Common myeloid progenitor, CD34-positive (primary cell): ENCODE data around the gene CARMIL1.

Experiments
- CTCF ChIA-PET: fragments of 350-600 bp; sonication (Branson Sonifier 250); formaldehyde crosslinking; loops from one replicate; lab custom pipeline; 2021; ENCODE audit warnings: antibody characterized with exemption; lab: Charles Lee
- POLR2A ChIA-PET: fragments of 350-600 bp; sonication (Branson Sonifier 250); formaldehyde crosslinking; loops from one replicate; lab custom pipeline; 2021; ENCODE audit warnings: antibody characterized with exemption; lab: Charles Lee
- DNase-seq, 3 donors: peaks; one replicate each; pipeline versions ENCODE4 v3.0.0 to v3.0.0-alpha.2; 2013
- H3K27ac ChIP-seq, 2 experiments: 1 replicate in 1 of 2; 2 replicates in 1 of 2; pipeline ENCODE4 v1.7.0; 2013; ENCODE audit warnings: inconsistent platforms in 2 of 2, low read length in 2 of 2, mild to moderate bottlenecking in 2 of 2, low read depth in 1 of 2, moderate library complexity in 1 of 2; ENCODE audit not compliant: severe bottlenecking in 2 of 2, insufficient read depth in 1 of 2, poor library complexity in 1 of 2
- H3K27me3 ChIP-seq, 5 experiments: replicated peaks in 2 of 5; 1 replicate in 3 of 5; 2 replicates in 2 of 5; pipeline versions ENCODE4 v1.6.1 to v1.7.0; 2013; ENCODE audit warnings: low read length in 4 of 5, mild to moderate bottlenecking in 2 of 5, moderate library complexity in 2 of 5, inconsistent platforms in 1 of 5; ENCODE audit not compliant: insufficient read depth in 5 of 5, control insufficient read depth in 4 of 5
- H3K36me3 ChIP-seq, 4 experiments: 1 replicate in 2 of 4; 2 replicates in 2 of 4; pipeline versions ENCODE4 v1.6.1 to v1.7.0; 2013; ENCODE audit warnings: low read length in 3 of 4, control low read depth in 1 of 4, mild to moderate bottlenecking in 1 of 4; ENCODE audit not compliant: control insufficient read depth in 4 of 4, insufficient read depth in 4 of 4
- H3K4me1 ChIP-seq, 4 experiments: 1 replicate in 3 of 4; 2 replicates in 1 of 4; pipeline versions ENCODE4 v1.6.1 to v1.7.1; 2013; ENCODE audit warnings: low read length in 3 of 4, mild to moderate bottlenecking in 3 of 4, control low read depth in 1 of 4, inconsistent platforms in 1 of 4, moderate library complexity in 1 of 4; ENCODE audit not compliant: control insufficient read depth in 4 of 4, insufficient read depth in 4 of 4; ENCODE audit errors: control extremely low read depth in 1 of 4
- H3K4me3 ChIP-seq, 7 experiments: 1 replicate in 4 of 7; 2 replicates in 3 of 7; pipeline versions ENCODE4 v1.5.1 to v1.7.0; 2013; ENCODE audit warnings: mild to moderate bottlenecking in 7 of 7, low read length in 6 of 7, moderate library complexity in 6 of 7, inconsistent platforms in 2 of 7, low read depth in 2 of 7, control low read depth in 1 of 7; ENCODE audit not compliant: insufficient read depth in 4 of 7, control insufficient read depth in 1 of 7; ENCODE audit errors: extremely low read depth in 1 of 7
- H3K9me3 ChIP-seq, 5 experiments: 1 replicate in 4 of 5; 2 replicates in 1 of 5; pipeline versions ENCODE4 v1.6.1 to v1.7.1; 2013; ENCODE audit warnings: low read length in 4 of 5, mild to moderate bottlenecking in 2 of 5, inconsistent platforms in 1 of 5, low read depth in 1 of 5, moderate library complexity in 1 of 5; ENCODE audit not compliant: control insufficient read depth in 4 of 5, insufficient read depth in 2 of 5; ENCODE audit errors: control extremely low read depth in 1 of 5
- WGBS: methylation state at CpG from one replicate; pipeline ENCODE4 v1.1.5; 2013; ENCODE audit not compliant: insufficient coverage; 5-methylcytosine and 5-hydroxymethylcytosine counted together

CARMIL1 gene

GRCh38 chr6:25411316-25411950 lies 132.3 kb downstream of the CARMIL1 start:
- Histone ChIP-seq H3K4me3 (no peak overlapping the region), H3K27me3 (no peaks in the 10 kb centered on the region), H3K36me3 (no peaks in the 10 kb centered on the region), H3K4me1 (peaks cover 16 to 46% (median 26%) of the 10 kb centered on the region in 4 experiments), H3K27ac (no peak overlapping the region), H3K9me3 (no peaks in the 10 kb centered on the region)
- ChIA-PET POLR2A (no interaction called here), CTCF (interaction anchor here (1.3 kb wide), 1 partner anchor 18 kb away, joined by 3 read pairs; no protein-coding TSS in a partner anchor)
- 96% methylated on average over 5 of the region's 7 CpGs for WGBS
- DNase-seq: no peak

- POLR2A ChIA-PET: no interaction called here
- Histone ChIP-seq H3K27me3 (no peaks in the 10 kb centered on the region), H3K36me3 (no peaks in the 10 kb centered on the region), H3K4me1 (peaks cover 12 to 44% (median 26%) of the 10 kb centered on the region in 4 experiments), H3K27ac (no peak overlapping the region), H3K9me3 (no peaks in the 10 kb centered on the region), H3K4me3 (peak overlapping the region in 1 of 7 experiments; percentile 40)
- peak; percentile 42 to 58 (median 48) for DNase-seq
- WGBS: 83% methylated on average over 1 of the region's 1 CpG
- CTCF ChIA-PET: interaction anchor here (1.0 to 1.6 kb wide), 5 partner anchors 9 to 60 kb away, joined by 3 to 4 read pairs (median 3); no protein-coding TSS in a partner anchor
Observed at GRCh38 chr6:25413207-25413905, 134.2 kb downstream of the CARMIL1 start.

GRCh38 chr6:25414168-25414567 lies 135.0 kb downstream of the CARMIL1 start:
- ChIA-PET POLR2A (no interaction called here), CTCF (interaction anchor here (1.0 to 1.6 kb wide), 3 partner anchors 10 to 148 kb away, joined by 3 to 4 read pairs (median 4); no protein-coding TSS in a partner anchor)
- H3K27me3 ChIP-seq: no peaks in the 10 kb centered on the region
- H3K4me1 ChIP-seq: peaks cover 12 to 44% (median 26%) of the 10 kb centered on the region in 4 experiments
- no peaks in the 10 kb centered on the region for H3K9me3 ChIP-seq
- peak overlapping the region in 1 of 7 experiments; percentile 13 for H3K4me3 ChIP-seq
- no peak for DNase-seq
- 71% methylated on average over 1 of the region's 1 CpG for WGBS
- H3K36me3 ChIP-seq: no peaks in the 10 kb centered on the region
- no peak overlapping the region for H3K27ac ChIP-seq

GRCh38 chr6:25414755-25415154 lies 135.6 kb downstream of the CARMIL1 start:
- CTCF ChIA-PET: interaction anchor here (1.0 to 1.6 kb wide), 3 partner anchors 11 to 149 kb away, joined by 3 to 4 read pairs (median 4); no protein-coding TSS in a partner anchor
- DNase-seq: no peak
- no peak overlapping the region for H3K4me3 ChIP-seq
- peaks cover 12 to 44% (median 26%) of the 10 kb centered on the region in 4 experiments for H3K4me1 ChIP-seq
- H3K27ac ChIP-seq: no peak overlapping the region
- H3K9me3 ChIP-seq: peaks cover 0 to 2% (median under 1%) of the 10 kb centered on the region in 5 experiments
- no peaks in the 10 kb centered on the region for H3K27me3 ChIP-seq
- POLR2A ChIA-PET: no interaction called here
- no peaks in the 10 kb centered on the region for H3K36me3 ChIP-seq

GRCh38 chr6:25415274-25415673 lies 136.1 kb downstream of the CARMIL1 start:
- no peaks in the 10 kb centered on the region for H3K27me3 ChIP-seq
- no CpG with 5 or more reads among the region's 2 CpGs for WGBS
- POLR2A ChIA-PET: no interaction called here
- CTCF ChIA-PET: no interaction called here
- H3K4me1 ChIP-seq: peaks cover 12 to 42% (median 23%) of the 10 kb centered on the region in 4 experiments
- peaks cover 0 to 4% (median 0%) of the 10 kb centered on the region in 4 experiments for H3K36me3 ChIP-seq
- no peak overlapping the region for H3K27ac ChIP-seq
- H3K4me3 ChIP-seq: no peak overlapping the region
- DNase-seq: no peak
- peaks cover 0 to 7% (median 3%) of the 10 kb centered on the region in 5 experiments for H3K9me3 ChIP-seq

GRCh38 chr6:25415701-25416100 lies 136.5 kb downstream of the CARMIL1 start:
- H3K9me3 ChIP-seq: peaks cover 0 to 10% (median 3%) of the 10 kb centered on the region in 5 experiments
- POLR2A ChIA-PET: no interaction called here
- CTCF ChIA-PET: interaction anchor here (0.6 kb wide), 1 partner anchor 83 kb away, joined by 3 read pairs; no protein-coding TSS in a partner anchor
- H3K36me3 ChIP-seq: peaks cover 0 to 7% (median 0%) of the 10 kb centered on the region in 4 experiments
- 78% methylated on average over 3 of the region's 4 CpGs for WGBS
- peaks cover 12 to 39% (median 21%) of the 10 kb centered on the region in 4 experiments for H3K4me1 ChIP-seq
- H3K27me3 ChIP-seq: no peaks in the 10 kb centered on the region
- DNase-seq: no peak
- no peak overlapping the region for H3K4me3 ChIP-seq
- H3K27ac ChIP-seq: no peak overlapping the region
